Ovary (tissue), 9 donors: Measurements from ENCODE around the gene MLN. TPM values are rescaled to one million over a fixed set of nuclear protein-coding genes. Genes with fewer than 3 reads are reported as not detected.

Source experiments
- DNase-seq, 5 donors: peaks; one replicate each; pipeline ENCODE4 v3.0.0-alpha.2; 2019 to 2020
- H3K27ac ChIP-seq, 2 donors: fragments of 200-600 bp; one replicate each; pipeline versions ENCODE4 v1.5.1 to v1.8.0; 2019 to 2022
- H3K27me3 ChIP-seq: fragments of 200-600 bp; one replicate; pipeline ENCODE4 v1.8.0; 2022
- H3K36me3 ChIP-seq: fragments of 200-600 bp; sonication (generic); one replicate; pipeline ENCODE4 v1.5.1; 2019
- H3K4me1 ChIP-seq: one replicate; pipeline ENCODE4 v1.8.1; 2013; ENCODE audit warnings: mild to moderate bottlenecking, moderate library complexity; ENCODE audit not compliant: insufficient read depth
- H3K4me3 ChIP-seq: fragments of 200-600 bp; sonication (generic); one replicate; pipeline ENCODE4 v1.5.1; 2017
- H3K9me3 ChIP-seq, 2 donors: fragments of 200-600 bp in 1 of 2; sonication (generic) in 1 of 2; one replicate each; pipeline versions ENCODE4 v1.5.1 to v1.8.1; 2013 to 2019; ENCODE audit warnings: mild to moderate bottlenecking in 1 of 2, moderate library complexity in 1 of 2
- EP300 ChIP-seq: sonication (generic); formaldehyde crosslinking; IDR thresholded peaks from one replicate; pipeline ENCODE4 v1.6.1; 2017; ENCODE audit warnings: antibody characterized with exemption
- POLR2A ChIP-seq: fragments of 450-650 bp; IDR thresholded peaks from one replicate; pipeline ENCODE4 v1.6.1; 2017; ENCODE audit warnings: antibody characterized with exemption, mild to moderate bottlenecking, moderate library complexity
- WGBS, 3 donors: extraction: QIAGEN DNeasy Blood & Tissue Kit in 1 of 3; methylation state at CpG; one replicate each; pipeline versions ENCODE4 v1.1.5 to v1.1.7; 2013 to 2017; 5-methylcytosine and 5-hydroxymethylcytosine counted together
- intact Hi-C, 4 donors: fragments of 100-400 bp; cut with DNase I; formaldehyde crosslinking; loops; one replicate each; pipeline versions ENCODE4 v1.11.0 to v1.15.1; 2022 to 2023
- polyA plus RNA-seq, 2 donors: library from polyadenylated mRNA; stranded (reverse); fragments of 200-250 nt in 1 of 2; fragments of 350-450 nt in 1 of 2; fragmentation: Illumina TruSeq in 1 of 2; extraction: RNeasy Lipid Tissue Mini Kit (QIAGEN cat#74804) in 1 of 2; gene quantifications; one replicate each; pipeline ENCODE4 v1.2.3, GENCODE V29; 2013 to 2014
- total RNA-seq, 7 donors: library from RNA; depleted of rRNA in 2 of 7; stranded (reverse); fragments of >200 nt in 2 of 7; fragmentation: NEBNext Ultra II Directional in 3 of 7; extraction: Animal tissue kit (Norgen Biotek cat#: 25700) in 3 of 7; gene quantifications; one replicate each; pipeline versions ENCODE4 v1.1.0 to v1.2.4, GENCODE V29; 2016 to 2023
- TF ChIP-seq, protein P1 (sequence below), 3 donors: fragments of 450-650 bp in 2 of 3; fragments of 200-600 bp in 1 of 3; IDR thresholded peaks; one replicate each; pipeline versions ENCODE4 v1.5.1 to v1.8.0; 2016 to 2022; ENCODE audit warnings: antibody characterized with exemption in 3 of 3, mild to moderate bottlenecking in 1 of 3
- donor health status: DM: no; HTN: no; CAD: no; lungs with moderate emphysema.
- donor health status: DM: no; HTN: no; CAD: no.
- donor health status: Bipolar disorder and iron deficiency.
- donor health status: DM: yes; HTN: yes; CAD: no.
- donor health status: DM: no; HTN: no; CAD: no.
- donor health status: DM: yes; HTN: yes; CAD: no.

Gene MLN
- total and polyA plus RNA-seq, 9 donors = not detected

DNA sequence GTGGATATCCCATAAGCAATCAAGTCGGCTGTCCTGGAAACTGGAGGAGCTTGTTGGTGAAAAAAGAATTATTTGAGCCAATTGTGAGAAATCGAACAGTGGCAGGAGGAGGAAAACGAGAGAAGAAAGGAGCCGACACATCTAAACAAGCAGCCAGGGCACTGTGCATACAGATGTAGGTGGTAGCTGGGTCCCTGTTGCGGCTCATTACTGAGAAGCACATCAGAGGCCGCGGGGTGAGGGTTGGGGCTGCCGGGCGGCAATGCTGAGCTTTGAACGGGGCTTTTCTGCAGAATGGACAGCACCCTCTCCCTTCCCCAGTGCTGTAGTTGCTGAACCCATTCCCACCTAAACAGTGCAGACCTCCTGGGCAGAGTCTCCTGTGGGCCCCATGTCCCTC lies 10.8 kb downstream of the MLN start:
- TF ChIP-seq EP300 (no peak), POLR2A (no peak)
- TF ChIP-seq, protein P1, sequence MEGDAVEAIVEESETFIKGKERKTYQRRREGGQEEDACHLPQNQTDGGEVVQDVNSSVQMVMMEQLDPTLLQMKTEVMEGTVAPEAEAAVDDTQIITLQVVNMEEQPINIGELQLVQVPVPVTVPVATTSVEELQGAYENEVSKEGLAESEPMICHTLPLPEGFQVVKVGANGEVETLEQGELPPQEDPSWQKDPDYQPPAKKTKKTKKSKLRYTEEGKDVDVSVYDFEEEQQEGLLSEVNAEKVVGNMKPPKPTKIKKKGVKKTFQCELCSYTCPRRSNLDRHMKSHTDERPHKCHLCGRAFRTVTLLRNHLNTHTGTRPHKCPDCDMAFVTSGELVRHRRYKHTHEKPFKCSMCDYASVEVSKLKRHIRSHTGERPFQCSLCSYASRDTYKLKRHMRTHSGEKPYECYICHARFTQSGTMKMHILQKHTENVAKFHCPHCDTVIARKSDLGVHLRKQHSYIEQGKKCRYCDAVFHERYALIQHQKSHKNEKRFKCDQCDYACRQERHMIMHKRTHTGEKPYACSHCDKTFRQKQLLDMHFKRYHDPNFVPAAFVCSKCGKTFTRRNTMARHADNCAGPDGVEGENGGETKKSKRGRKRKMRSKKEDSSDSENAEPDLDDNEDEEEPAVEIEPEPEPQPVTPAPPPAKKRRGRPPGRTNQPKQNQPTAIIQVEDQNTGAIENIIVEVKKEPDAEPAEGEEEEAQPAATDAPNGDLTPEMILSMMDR (IDR thresholded peaks at IDR 0.05) = no peak
- whole genome bisulfite sequencing, 3 donors = 57 to 58% (median 57%) methylated on average over 10 of the region's 10 CpGs
- DNase-seq = no peak
- intact Hi-C loops = no loop called here
- peaks cover 2% of the 10 kb centered on the region for H3K4me1 ChIP-seq
- no peaks in the 10 kb centered on the region for H3K36me3 ChIP-seq
- no peaks in the 10 kb centered on the region for H3K9me3 ChIP-seq
- H3K27ac ChIP-seq = no peak overlapping the region
- H3K27me3 ChIP-seq = no peaks in the 10 kb centered on the region
- H3K4me3 ChIP-seq = no peak overlapping the region

DNA sequence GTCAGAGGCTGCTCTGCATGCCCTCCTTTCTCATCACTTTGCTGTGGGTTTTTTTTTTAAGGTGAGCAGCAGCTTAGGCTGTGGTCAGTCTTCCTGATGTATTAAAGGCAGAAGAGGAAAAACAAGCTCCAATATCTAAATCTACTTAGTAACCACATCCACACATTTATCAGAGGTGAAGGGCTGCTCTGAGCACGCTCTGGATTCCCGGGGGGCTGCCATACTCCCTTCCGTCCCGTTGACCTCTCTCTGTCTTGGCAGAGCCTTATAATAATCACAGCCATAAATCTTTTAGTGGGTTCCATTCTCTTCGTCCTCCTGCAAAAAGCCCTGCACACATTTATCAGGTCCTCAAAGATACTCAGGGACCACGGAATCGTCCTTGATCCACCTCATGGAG lies 12.2 kb downstream of the MLN start:
- Histone ChIP-seq H3K9me3 (no peaks in the 10 kb centered on the region), H3K27ac (no peak overlapping the region), H3K4me1 (peaks cover 11% of the 10 kb centered on the region), H3K36me3 (no peaks in the 10 kb centered on the region), H3K27me3 (no peaks in the 10 kb centered on the region), H3K4me3 (no peak overlapping the region)
- DNase-seq = no peak
- TF ChIP-seq, protein P1 (IDR thresholded peaks at IDR 0.05) = no peak
- TF ChIP-seq EP300 = no peak
- no peak for TF ChIP-seq POLR2A
- intact Hi-C loops = no loop called here
- WGBS, 3 donors = 8 to 14% (median 12%) methylated on average over 7 of the region's 7 CpGs

DNA sequence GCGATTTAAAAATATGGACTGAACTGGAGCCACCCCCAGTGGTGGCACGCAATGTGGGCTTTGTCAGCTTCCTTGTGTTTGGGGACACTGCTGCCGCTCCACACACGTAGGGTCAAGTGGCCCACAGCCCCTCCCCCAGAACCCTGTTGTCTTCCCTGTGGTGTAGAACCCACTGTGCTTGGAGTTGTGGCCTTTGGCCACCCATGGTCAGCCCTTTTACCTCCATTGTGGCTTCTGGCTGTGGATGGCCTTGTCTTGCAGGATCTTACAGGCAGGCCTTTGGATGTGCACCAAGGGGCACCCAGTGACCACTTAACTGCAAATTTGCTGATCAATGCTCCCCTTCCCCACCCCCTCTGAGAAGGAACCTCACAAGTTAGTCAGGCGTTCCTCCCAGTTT lies 12.9 kb downstream of the MLN start:
- TF ChIP-seq, protein P1 (IDR thresholded peaks at IDR 0.05) = no peak
- no peak for TF ChIP-seq EP300
- TF ChIP-seq POLR2A = no peak
- Histone ChIP-seq H3K27ac (no peak overlapping the region), H3K36me3 (no peaks in the 10 kb centered on the region), H3K4me3 (no peak overlapping the region), H3K27me3 (no peaks in the 10 kb centered on the region), H3K9me3 (no peaks in the 10 kb centered on the region), H3K4me1 (peaks cover 13% of the 10 kb centered on the region)
- intact Hi-C loops = no loop called here
- no peak for DNase-seq
- 91% methylated on average over 5 of the region's 5 CpGs for WGBS, 3 donors

DNA sequence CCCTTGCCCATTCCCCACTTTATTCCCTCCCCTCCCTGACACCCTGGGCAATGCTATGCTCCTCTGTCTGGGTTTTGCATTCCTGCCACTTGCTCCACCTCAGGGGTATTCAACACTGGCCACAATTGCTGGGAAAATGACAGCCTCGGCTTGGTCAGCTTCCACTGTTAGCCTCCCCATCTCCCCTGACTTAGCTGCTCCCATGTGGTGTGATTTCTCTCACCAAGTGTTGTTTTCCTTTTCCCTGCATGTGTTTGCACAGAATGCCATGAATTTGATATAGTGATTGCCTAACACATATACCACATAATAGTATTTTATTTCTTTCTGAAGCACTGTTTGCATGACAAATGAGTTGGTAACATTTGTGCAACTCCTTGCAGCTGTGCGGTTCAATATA lies 13.4 kb downstream of the MLN start:
- no peak overlapping the region for H3K27ac ChIP-seq
- TF ChIP-seq, protein P1 (IDR thresholded peaks at IDR 0.05) = no peak
- TF ChIP-seq EP300 (no peak), POLR2A (no peak)
- no peaks in the 10 kb centered on the region for H3K36me3 ChIP-seq
- intact Hi-C loops = no loop called here
- 82 to 89% (median 83%) methylated on average over 2 of the region's 2 CpGs for WGBS, 3 donors
- H3K4me3 ChIP-seq = no peak overlapping the region
- no peaks in the 10 kb centered on the region for H3K9me3 ChIP-seq
- H3K4me1 ChIP-seq = peaks cover 18% of the 10 kb centered on the region
- no peak for DNase-seq
- no peaks in the 10 kb centered on the region for H3K27me3 ChIP-seq

DNA sequence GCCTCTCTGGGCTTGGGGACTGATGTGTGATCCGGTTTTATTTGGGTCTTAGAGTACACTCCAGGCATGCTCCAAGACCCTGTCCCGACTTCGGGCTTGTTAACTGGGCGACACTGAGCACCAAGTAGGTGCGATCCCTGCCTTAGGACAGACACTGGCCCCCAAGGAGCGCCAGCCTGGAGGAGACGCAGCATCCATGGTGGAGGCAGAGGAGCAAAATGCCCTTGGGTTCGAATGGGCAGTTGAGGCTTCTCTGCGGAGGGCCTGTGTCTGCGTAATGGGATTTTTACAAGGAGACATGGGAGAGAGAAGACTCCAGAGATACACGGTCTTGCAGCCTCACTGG lies 14.3 kb downstream of the MLN start:
- Histone ChIP-seq H3K27ac (peak overlapping the region in 1 of 2 donors; percentile 99), H3K27me3 (no peaks in the 10 kb centered on the region), H3K4me1 (peaks cover 22% of the 10 kb centered on the region), H3K9me3 (no peaks in the 10 kb centered on the region), H3K36me3 (no peaks in the 10 kb centered on the region), H3K4me3 (peak overlapping the region; percentile 82)
- TF ChIP-seq, protein P1 (IDR thresholded peaks at IDR 0.05) = no peak
- TF ChIP-seq POLR2A = no peak
- no peak for TF ChIP-seq EP300
- WGBS, 3 donors = 90% methylated on average over 11 of the region's 11 CpGs
- intact Hi-C loops = loop anchor here in 1 of 4 donors (5.0 kb wide), 1 partner anchor 212 kb away; no protein-coding TSS in a partner anchor
- DNase-seq = peak; percentile 29 to 53 (median 50)
